HEK293 (cell line): ENCODE measurements around the gene KRTAP4-12.

ENCODE experiments used
- KLF16 ChIP-seq: fragments of 450-650 bp; formaldehyde crosslinking; IDR thresholded peaks from 2 replicates; pipeline ENCODE4 v1.5.1; 2017; ENCODE audit warnings: missing biosample characterization, missing genetic modification characterization
- KLF8 ChIP-seq: fragments of 450-650 bp; formaldehyde crosslinking; IDR thresholded peaks from 2 replicates; pipeline ENCODE4 v1.5.1; 2016; ENCODE audit warnings: missing biosample characterization, missing genetic modification characterization
- SP2 ChIP-seq: fragments of 450-650 bp; formaldehyde crosslinking; IDR thresholded peaks from 2 replicates; pipeline ENCODE4 v1.5.1; 2016; ENCODE audit warnings: missing biosample characterization, missing genetic modification characterization
- TCF7L2 ChIP-seq: IDR thresholded peaks from 2 replicates; pipeline ENCODE4 v1.6.1; 2011; ENCODE audit warnings: low read depth, mild to moderate bottlenecking, inconsistent platforms, low read length, moderate library complexity, borderline replicate concordance
- TRIM28 ChIP-seq: IDR thresholded peaks from 2 replicates; pipeline ENCODE4 v1.6.1; 2011; ENCODE audit warnings: low read length, control low read depth, borderline replicate concordance
- ZBTB1 ChIP-seq: fragments of 450-650 bp; formaldehyde crosslinking; IDR thresholded peaks from 2 replicates; pipeline ENCODE4 v1.5.1; 2016; ENCODE audit warnings: missing biosample characterization, missing genetic modification characterization
- ZNF214 ChIP-seq: fragments of 450-650 bp; formaldehyde crosslinking; IDR thresholded peaks from 2 replicates; pipeline ENCODE4 v1.5.1; 2017; ENCODE audit warnings: missing biosample characterization, mild to moderate bottlenecking, missing genetic modification characterization, borderline replicate concordance
- ZNF654 ChIP-seq: fragments of 450-650 bp; formaldehyde crosslinking; IDR thresholded peaks from 2 replicates; pipeline ENCODE4 v1.5.1; 2016; ENCODE audit warnings: low read depth, missing biosample characterization, missing genetic modification characterization
- TF ChIP-seq, protein P1 (sequence below): fragments of 450-650 bp; formaldehyde crosslinking; IDR thresholded peaks from 2 replicates; pipeline ENCODE4 v1.5.1; 2016; ENCODE audit warnings: missing biosample characterization, missing genetic modification characterization
- TF ChIP-seq, protein P2 (sequence below): fragments of 450-650 bp; formaldehyde crosslinking; IDR thresholded peaks from 2 replicates; pipeline ENCODE4 v1.5.1; 2016; ENCODE audit warnings: missing biosample characterization, missing genetic modification characterization
- TF ChIP-seq, protein P3 (sequence below): fragments of 450-650 bp; formaldehyde crosslinking; IDR thresholded peaks from 2 replicates; pipeline ENCODE4 v1.5.1; 2016; ENCODE audit warnings: missing biosample characterization, missing genetic modification characterization, low read depth
- TF ChIP-seq, protein P4 (sequence below): fragments of 450-650 bp; formaldehyde crosslinking; IDR thresholded peaks from 2 replicates; pipeline ENCODE4 v1.5.1; 2016; ENCODE audit warnings: missing biosample characterization, missing genetic modification characterization

DNA sequence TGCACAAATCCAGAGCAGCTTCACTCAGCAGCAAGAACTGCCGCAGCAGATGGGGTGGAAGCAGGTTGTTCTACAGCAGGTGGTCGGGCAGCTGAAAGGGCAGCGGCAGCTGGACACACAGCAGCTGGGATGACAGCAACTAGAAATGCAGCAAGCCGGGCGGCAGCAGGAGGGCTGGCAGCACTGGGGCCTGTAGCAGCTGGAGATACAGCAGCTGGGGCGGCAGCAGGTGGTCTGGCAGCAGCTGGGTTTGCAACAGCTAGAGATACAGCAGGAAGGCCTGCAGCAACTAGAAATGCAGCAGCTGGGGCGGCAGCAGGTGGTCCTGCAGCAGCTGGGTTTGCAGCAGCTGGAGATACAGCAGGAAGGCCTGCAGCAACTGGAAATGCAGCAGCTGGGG is 43.6 kb upstream of the KRTAP4-12 start:
- TF ChIP-seq, protein P1, sequence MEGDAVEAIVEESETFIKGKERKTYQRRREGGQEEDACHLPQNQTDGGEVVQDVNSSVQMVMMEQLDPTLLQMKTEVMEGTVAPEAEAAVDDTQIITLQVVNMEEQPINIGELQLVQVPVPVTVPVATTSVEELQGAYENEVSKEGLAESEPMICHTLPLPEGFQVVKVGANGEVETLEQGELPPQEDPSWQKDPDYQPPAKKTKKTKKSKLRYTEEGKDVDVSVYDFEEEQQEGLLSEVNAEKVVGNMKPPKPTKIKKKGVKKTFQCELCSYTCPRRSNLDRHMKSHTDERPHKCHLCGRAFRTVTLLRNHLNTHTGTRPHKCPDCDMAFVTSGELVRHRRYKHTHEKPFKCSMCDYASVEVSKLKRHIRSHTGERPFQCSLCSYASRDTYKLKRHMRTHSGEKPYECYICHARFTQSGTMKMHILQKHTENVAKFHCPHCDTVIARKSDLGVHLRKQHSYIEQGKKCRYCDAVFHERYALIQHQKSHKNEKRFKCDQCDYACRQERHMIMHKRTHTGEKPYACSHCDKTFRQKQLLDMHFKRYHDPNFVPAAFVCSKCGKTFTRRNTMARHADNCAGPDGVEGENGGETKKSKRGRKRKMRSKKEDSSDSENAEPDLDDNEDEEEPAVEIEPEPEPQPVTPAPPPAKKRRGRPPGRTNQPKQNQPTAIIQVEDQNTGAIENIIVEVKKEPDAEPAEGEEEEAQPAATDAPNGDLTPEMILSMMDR (tag by site-specific recombination): no peak
- TF ChIP-seq, protein P2, sequence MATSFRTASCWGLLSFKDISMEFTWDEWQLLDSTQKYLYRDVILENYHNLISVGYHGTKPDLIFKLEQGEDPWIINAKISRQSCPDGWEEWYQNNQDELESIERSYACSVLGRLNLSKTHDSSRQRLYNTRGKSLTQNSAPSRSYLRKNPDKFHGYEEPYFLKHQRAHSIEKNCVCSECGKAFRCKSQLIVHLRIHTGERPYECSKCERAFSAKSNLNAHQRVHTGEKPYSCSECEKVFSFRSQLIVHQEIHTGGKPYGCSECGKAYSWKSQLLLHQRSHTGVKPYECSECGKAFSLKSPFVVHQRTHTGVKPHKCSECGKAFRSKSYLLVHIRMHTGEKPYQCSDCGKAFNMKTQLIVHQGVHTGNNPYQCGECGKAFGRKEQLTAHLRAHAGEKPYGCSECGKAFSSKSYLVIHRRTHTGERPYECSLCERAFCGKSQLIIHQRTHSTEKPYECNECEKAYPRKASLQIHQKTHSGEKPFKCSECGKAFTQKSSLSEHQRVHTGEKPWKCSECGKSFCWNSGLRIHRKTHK (tag by site-specific recombination): no peak
- TF ChIP-seq KLF8 (tag by site-specific recombination): no peak
- TF ChIP-seq ZNF654 (tag by site-specific recombination): no peak
- TF ChIP-seq, protein P3, sequence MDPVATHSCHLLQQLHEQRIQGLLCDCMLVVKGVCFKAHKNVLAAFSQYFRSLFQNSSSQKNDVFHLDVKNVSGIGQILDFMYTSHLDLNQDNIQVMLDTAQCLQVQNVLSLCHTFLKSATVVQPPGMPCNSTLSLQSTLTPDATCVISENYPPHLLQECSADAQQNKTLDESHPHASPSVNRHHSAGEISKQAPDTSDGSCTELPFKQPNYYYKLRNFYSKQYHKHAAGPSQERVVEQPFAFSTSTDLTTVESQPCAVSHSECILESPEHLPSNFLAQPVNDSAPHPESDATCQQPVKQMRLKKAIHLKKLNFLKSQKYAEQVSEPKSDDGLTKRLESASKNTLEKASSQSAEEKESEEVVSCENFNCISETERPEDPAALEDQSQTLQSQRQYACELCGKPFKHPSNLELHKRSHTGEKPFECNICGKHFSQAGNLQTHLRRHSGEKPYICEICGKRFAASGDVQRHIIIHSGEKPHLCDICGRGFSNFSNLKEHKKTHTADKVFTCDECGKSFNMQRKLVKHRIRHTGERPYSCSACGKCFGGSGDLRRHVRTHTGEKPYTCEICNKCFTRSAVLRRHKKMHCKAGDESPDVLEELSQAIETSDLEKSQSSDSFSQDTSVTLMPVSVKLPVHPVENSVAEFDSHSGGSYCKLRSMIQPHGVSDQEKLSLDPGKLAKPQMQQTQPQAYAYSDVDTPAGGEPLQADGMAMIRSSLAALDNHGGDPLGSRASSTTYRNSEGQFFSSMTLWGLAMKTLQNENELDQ (tag by site-specific recombination): no peak
- TF ChIP-seq SP2 (tag by site-specific recombination): no peak
- no peak for TF ChIP-seq ZBTB1
- no peak for TF ChIP-seq TRIM28
- no peak for TF ChIP-seq KLF16 (tag by site-specific recombination)
- no peak for TF ChIP-seq ZNF214 (tag by site-specific recombination)
- TF ChIP-seq, protein P4, sequence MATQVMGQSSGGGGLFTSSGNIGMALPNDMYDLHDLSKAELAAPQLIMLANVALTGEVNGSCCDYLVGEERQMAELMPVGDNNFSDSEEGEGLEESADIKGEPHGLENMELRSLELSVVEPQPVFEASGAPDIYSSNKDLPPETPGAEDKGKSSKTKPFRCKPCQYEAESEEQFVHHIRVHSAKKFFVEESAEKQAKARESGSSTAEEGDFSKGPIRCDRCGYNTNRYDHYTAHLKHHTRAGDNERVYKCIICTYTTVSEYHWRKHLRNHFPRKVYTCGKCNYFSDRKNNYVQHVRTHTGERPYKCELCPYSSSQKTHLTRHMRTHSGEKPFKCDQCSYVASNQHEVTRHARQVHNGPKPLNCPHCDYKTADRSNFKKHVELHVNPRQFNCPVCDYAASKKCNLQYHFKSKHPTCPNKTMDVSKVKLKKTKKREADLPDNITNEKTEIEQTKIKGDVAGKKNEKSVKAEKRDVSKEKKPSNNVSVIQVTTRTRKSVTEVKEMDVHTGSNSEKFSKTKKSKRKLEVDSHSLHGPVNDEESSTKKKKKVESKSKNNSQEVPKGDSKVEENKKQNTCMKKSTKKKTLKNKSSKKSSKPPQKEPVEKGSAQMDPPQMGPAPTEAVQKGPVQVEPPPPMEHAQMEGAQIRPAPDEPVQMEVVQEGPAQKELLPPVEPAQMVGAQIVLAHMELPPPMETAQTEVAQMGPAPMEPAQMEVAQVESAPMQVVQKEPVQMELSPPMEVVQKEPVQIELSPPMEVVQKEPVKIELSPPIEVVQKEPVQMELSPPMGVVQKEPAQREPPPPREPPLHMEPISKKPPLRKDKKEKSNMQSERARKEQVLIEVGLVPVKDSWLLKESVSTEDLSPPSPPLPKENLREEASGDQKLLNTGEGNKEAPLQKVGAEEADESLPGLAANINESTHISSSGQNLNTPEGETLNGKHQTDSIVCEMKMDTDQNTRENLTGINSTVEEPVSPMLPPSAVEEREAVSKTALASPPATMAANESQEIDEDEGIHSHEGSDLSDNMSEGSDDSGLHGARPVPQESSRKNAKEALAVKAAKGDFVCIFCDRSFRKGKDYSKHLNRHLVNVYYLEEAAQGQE (tag by site-specific recombination): no peak
- TF ChIP-seq TCF7L2: no peak
